Measurements from ENCODE around the gene OR10A3.

The OR10A3 gene

DNA sequence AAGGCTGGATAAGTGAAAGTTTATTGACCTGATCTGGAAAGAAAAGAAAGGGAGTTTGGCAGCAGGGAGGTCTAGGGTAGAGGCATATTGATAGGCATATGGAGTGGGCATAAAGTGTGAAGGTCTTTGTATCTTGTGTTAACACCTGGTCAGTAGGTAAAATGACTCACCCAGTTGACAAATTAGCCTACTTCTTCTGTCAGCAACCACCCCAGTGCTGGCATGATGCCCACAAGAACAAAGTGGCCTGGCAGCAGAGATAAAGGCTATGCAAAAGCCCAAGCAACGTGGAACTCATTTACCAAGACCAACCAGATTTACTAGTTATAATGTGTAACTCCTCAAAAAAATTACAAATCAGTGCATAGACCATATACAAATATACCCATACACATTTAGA lies 4.9 kb downstream of the OR10A3 start:
- DNase-seq (ENCODE audit: low read depth in 2 of 2): no peak

DNA sequence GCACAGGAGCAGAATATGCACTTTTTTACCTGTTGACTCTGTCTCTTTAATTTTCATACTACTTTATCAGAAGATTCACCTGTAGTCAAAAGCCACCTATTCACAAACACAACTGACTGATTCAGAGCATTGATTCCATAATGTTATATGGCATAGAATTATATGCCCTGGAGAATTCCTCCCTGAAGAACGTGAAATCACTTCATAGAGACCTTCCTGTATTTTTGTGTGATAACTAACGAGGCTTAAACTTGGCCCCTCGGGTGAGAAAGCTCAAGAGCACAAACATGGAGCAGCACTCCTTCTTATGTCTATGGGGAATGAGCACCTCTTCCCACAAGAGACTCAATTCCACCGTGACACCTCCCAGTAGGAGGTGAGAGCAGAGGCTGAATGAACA lies 10.3 kb downstream of the OR10A3 start, which contains the start of gene OR10A6:
Gene OR10A6, minus strand, starts transcription at position 101 of the 400 bp plus-strand sequence. CDS start 2,606 bp downstream, outside the sequence.
- DNase-seq (ENCODE audit: low read depth in 2 of 2): no peak

DNA sequence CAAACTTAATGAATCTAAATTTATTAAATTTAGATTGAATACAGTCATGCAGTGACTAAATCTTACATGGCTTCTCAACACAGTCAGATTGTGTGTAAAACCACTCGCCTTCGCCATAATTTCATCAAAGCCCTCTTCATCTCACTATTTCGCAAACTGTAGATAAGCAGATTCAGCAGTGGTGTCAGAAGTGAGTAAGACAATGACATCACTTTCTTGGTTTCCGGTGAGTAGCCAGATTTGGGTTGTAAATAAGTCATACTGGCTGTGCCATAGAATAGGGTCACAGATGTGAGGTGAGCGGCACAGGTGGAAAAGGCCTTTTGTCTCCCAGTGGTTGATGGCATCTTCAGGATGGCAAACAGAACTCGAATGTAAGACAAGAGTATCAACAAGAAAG lies 13.9 kb downstream of the OR10A3 start:
- no peak for DNase-seq (ENCODE audit: low read depth in 2 of 2)

DNA sequence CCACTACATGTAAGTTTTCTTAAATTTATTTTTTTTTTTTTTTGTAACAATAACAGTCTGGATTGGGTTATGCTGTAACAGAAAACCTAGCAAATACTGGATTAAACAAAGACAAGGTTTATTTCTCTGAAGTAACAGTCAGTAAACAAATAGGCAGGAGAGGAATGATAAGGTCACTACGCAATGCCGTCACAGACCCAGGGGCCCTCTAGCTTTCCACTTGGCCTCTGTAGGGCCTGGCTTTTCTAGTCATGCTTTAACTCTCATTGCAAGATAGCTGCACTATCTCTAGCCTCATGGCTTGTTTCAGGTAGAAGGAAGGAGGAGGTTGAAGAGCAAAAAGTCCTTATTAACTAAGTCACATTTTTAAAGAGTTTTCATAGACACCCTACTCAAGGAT lies 17.0 kb downstream of the OR10A3 start:
- no peak for DNase-seq (ENCODE audit: low read depth in 2 of 2)

DNA sequence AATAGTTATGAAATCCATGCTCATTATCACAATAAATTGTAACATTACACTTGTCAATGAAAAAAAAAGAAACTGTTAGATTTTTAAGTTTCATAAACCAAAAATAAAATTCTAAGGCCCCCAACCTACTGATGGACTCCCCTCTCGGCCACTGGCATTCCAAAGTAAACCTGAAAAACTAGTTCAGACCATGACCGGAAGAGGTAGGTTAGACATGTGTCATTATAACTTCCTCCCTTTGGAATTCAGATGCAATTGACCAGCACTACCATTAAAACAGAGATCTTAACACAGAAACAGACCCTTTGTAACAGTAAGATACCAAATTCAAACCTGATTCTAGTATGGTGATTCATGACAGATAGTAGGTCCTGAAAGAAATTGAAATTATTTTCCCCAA lies 23.4 kb downstream of the OR10A3 start:
- no peak for DNase-seq (ENCODE audit: low read depth in 2 of 2)

DNA sequence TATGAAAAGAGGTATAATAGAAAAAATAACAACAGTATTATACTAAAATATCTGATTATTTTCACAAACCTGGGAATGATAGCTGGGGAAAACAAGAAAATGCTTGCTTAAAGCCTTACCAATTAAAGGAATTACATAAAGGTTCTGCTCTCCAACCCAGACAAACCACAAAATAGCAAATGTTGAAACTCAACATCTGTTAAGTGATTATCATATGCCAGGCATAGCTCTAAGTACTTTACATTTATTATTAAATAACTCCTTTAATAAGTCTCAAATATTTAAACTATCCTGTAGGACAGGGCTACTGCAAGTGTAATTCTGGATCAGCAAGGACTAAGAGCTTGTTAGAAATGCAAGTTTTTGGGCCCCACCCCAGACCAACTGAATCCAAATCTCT lies 30.5 kb downstream of the OR10A3 start:
- DNase-seq (ENCODE audit: low read depth in 2 of 2): no peak

DNA sequence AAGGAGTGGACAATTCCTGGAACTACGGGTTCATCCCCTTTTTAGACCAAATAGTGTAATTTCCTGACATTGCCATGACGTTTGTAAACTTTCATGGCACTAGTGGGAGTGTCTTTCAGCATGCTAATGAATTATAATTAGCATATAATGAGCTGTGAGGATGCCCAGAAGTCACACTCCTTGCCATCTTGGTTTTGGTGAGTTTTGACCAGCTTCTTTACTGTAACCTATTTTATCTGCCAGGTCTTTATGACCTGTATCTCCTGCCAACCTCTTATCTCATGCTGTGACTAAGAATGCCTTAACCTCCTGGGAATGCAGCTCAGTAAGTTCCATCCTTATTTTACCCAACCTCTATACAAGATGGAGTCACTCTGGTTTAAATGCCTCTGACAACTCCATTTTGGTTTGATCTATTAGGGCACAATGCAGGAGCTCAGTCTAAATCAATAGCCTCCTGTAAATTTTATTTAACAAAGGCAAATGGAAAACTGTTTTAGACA lies 31.2 kb downstream of the OR10A3 start:
- DNase-seq (ENCODE audit: low read depth in 2 of 2): no peak

DNA sequence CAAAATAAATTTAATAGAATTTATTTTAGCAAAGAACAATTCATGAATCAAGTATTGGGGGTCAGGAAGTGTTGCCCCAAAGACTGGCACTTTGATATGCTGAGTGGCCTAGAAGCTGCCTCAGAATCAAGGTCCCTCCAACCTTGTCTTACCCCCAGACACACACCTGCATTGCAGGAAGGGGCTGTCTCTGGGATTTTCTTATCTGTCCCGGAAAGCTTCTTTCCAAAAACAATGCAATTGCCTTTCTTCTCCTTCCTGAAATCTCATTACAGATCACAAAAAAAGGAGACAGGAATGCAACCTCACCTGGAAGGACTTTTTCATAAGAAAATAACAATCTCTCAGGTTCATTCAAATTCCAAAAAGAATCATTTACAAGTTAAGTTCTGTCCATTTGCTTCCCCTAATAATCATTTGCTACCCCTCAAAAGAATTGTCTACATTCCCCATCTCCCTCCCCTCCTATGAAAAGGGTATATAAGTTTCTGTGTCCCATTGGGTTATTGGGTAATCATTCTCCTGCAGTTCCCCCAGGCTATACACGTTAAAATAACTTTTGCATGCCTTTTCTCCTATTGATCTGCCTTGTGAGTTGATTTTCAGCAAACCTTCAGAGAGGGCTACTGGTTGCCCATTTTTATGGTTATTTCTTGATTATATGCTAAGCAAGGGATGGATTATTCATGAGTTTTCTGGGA lies 31.8 kb downstream of the OR10A3 start:
- no peak for DNase-seq (ENCODE audit: low read depth in 2 of 2)

DNA sequence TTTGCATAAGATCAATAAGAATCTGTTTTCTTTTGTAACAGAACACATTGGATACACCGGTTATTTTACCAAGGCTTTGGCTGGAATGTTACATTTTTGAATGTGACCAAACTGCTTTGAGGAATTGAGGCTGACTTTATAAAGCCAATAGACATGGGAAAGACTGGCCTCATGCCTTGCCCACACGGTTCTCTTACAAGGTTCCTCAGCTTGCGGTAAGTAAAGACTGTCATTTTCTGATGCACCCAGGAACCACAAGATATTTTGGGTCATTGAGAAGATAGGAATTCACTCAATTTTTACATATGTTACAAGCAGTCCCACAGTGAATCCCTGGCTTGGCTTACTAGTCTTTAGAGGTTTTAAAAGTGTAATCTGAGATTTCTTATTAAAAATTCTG lies 34.4 kb downstream of the OR10A3 start:
- no peak for DNase-seq (ENCODE audit: low read depth in 2 of 2)

DNA sequence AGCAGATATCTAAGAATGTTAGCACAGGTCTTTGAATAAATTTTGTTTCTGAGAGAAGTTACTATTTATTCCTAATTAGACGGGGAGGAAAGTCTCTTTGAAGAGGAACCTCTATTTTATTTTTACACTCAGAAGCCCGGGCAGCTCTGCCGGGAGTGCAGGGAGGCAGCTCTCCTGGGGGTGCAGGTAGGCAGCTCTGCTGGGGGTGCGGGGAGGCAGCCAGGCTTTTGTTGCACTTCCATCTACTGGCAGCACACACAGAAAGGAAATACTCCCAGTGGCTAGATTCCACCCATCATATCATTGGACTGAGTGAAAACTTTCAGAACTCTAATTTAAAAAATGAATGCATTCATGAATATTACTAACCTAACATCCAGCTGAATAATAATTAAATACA lies 35.0 kb downstream of the OR10A3 start:
- no peak for DNase-seq (ENCODE audit: low read depth in 2 of 2)

DNA sequence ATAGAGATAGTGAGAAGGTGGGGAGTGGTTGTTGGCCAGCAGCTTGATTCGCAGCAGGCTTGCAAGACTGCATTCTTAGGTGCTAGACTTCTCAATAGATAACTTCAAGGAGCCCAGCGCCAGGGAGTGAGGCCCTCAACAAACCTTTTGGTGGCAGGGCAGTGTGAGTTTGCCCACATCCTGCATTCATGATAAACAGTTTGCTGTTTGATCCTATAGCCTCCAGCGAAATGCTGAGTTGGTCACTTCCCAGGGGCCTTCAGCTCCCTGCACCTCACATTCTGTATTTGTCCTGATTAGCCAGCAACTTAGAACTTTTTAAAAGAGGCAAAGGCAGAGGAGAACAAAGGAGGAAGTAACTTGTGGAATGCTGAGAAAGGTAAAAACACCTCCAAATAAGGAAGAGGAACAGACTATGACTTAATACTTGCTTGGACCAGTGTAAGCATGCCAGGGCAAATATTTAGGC lies 35.5 kb downstream of the OR10A3 start:
- DNase-seq (ENCODE audit: low read depth in 2 of 2): no peak

DNA sequence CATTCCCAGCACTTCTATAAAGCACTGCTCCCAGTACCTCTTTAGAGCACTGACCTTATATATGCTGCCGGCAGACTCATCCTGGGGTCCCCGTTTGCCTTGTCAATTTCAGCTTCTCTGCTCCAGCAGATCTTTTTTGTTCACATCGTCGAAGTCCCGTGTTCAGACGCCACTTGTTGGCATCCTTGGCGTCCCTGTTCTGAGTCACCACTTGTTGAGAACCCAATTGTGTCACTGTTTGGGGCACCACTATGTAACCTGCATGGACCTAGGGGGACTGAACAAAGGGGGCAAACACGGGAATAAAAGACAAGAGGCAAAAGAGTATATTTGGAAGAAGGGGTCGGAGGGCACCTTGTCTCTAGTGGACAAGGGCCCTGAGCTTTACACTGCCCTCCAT lies 36.0 kb downstream of the OR10A3 start:
- DNase-seq (ENCODE audit: low read depth in 2 of 2): no peak

DNA sequence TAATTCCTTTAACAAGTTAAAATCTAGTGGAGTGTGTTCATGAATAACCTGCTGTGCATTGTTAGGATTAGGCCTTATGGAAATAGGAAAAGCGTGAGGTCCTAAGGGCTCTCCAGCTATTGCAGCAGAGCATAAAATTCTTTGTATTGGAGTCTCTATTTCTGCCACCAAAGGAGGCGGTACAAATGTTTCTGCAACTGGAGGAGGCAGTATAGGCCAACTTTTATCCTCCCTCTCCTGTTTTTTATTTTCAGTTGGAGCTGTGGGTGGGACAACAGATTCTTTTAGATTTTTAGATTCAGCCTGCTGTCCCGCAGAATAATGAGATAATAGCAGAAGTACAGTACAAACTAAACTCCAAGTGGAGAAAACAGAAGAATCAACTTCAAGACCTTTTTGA lies 36.6 kb downstream of the OR10A3 start:
- no peak for DNase-seq (ENCODE audit: low read depth in 2 of 2)

DNA sequence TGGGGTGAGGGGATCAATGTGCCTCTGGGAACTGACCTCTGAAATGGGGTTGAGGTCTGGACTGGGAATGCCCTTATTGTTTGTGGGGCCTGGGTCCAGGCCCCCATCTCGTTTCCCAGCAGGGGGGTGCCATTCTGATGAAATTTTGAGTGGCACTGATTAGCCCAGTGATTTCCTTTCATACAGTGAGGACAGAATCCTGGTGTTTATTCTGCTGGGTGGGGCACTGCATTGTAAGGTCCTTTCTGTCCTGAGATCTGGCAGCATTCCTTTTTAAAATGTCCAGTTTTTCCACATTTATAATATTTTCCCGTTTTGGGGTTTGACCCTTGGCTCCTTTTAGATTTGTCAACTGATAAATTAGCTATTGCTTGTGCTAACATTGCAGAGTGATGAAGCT lies 37.6 kb downstream of the OR10A3 start:
- DNase-seq (ENCODE audit: low read depth in 2 of 2): no peak

DNA sequence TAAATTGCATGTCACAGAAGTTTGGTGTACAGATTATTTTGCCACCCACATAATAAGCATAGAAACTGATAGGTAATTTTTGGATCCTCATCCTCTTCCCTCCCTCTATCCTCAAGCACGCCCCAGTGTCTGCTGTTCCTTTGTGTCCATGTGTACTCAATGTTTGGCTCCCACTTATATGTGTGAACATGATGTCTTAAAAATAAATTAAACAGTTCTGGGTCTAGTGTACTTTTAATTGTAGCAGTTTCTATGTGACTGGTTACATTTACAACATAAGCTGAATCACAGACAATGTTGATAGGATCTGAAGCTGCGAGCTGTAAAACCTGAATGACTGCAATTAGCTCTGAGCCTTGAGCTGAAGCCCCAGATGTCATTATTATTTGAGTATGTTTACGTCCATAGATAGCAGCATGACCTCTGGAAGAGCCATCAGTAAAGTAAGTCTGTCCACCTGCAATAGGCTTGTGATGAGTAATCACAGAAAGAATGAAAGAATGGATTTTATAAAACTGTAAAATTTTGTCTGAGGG lies 40.1 kb downstream of the OR10A3 start:
- DNase-seq (ENCODE audit: low read depth in 2 of 2): no peak

DNA sequence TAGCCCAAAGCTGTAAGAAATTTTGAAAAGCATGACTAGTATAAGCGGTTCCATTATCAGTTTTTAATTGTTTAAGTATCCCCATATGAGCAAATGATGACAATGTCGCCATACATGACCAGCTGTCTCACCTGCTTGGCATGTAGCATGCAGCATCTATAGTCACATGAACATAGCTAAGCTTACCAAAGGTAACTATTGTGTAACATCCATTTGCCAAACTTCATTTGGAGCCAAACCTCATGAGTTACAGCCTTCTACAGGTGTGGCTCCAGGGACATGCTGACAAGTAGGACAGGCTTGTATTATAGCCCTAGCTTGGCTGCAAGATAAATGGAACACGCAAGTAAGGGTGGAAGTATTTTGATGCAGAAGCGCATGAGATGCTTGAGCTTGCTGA lies 40.8 kb downstream of the OR10A3 start:
- DNase-seq (ENCODE audit: low read depth in 2 of 2): no peak

DNA sequence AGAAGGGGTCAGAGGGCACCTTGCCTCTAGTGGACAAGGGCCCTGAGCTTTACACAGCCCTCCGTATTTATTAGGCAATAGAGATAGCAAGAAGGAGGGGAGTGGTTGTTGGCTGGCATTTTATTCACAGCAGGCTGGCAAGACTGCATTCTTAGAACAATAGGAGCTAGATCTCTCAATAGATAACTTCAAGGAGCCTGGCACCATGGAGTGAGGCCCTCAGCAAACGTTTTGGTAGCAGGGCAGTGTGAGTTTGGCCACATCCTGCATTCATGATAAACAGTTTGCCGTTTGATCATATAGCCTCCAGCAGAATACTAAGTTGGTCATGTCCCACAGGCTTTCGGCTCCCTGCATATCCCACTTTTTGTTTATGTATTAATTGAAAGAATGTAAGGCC lies 42.1 kb downstream of the OR10A3 start:
- no peak for DNase-seq (ENCODE audit: low read depth in 2 of 2)

DNA sequence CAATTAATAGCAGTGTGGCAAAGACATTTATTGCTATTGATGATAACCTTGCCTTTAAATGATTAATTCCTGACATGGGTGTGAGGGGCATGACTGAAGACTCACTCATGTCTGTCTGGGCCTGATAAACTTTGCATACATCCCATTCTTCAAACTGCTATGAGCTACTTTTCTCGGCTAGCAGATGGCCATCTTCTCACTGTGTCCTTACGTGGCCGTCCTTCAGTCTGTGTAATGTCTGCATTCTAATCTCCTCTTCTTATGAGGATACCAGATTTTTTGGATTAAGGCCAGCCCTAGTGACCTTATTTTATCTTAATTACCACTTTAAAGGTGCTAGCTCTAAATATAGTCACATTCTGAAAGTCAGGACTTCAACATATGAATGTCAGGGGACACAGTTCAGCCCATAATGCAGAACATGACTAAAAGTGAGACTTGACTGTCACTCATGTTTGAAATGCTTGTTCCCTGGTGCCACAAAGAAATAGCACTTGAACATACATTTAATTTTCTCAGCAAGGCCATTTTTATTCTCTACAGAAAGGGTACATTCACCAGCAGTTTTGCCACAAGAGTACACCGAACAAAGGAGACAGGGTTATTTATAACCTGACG lies 42.7 kb downstream of the OR10A3 start:
- no peak for DNase-seq (ENCODE audit: low read depth in 2 of 2)

DNA sequence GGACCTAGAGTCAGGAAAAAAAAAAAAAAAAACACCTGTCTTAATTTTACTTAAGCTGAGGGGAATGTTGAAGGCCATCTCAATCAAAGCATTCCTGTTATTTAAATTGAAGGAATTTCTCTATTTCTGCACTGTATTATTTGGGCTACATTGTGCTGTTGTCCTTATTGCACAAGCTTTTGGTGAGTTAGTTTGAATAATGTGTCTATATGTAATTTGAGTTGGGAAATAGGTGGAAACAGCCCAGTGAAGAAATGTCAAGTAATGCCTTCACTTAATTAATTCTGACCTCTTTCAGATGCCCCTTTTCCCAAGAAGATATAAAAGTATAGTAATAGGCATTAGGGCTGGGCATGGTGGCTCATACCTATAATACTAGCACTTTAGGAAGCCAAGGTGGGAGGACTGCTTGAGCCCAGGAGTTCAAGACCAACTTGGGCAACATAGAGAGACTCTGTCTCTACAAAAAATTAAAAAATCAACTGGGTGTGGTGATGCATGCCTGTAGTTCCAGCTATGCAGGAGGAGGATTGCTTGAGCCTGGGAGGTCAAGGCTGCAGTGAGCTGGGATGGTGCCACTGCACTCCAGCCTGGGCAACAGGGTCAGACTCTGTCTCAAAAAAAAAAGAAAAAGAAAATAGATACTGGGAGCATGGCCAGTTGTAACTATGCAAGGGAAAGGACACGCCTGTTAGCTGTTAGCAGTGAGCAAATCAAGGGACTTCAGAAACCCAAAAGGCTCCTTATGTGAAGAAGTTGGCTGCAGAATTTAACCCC lies 45.3 kb downstream of the OR10A3 start:
- no peak for DNase-seq (ENCODE audit: low read depth in 2 of 2)

DNA sequence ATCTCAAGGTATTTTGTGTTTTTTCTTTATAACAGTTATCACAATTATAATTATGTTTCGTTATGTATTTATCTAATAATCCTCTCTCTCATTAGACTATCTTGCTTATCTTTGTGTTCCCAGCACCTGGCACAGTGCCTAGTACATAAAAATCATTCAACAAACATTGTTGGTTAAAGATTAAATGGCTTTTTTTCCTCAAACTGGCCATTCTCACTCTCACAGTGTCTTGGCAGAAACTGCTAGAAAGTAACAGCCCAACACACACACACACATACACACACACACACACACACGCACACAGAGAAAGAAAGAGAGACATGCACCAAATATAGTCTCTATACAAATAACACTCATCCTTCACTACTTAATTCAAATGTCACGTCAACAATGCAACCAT lies 47.3 kb downstream of the OR10A3 start:
- no peak for DNase-seq (ENCODE audit: low read depth in 2 of 2)

DNA sequence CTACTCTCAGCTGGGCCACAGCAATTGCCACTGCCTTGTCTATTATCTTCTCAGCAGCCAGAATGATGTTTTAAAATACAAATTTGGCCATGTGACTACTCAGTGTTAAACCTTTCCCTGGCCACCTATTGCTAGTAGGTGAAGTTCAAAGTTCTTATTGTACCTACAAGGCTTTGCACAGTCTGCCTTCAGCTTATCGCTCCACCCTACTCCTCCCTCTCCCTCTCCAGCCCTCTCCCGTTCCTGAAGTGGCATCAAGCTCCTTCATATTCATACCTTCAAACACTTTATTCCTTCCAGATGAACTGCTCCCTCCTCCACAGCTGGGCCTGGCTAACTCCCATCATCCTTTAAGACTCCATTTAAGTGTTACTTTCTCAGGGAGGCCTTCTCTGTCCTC lies 47.7 kb downstream of the OR10A3 start:
- no peak for DNase-seq (ENCODE audit: low read depth in 2 of 2)

DNA sequence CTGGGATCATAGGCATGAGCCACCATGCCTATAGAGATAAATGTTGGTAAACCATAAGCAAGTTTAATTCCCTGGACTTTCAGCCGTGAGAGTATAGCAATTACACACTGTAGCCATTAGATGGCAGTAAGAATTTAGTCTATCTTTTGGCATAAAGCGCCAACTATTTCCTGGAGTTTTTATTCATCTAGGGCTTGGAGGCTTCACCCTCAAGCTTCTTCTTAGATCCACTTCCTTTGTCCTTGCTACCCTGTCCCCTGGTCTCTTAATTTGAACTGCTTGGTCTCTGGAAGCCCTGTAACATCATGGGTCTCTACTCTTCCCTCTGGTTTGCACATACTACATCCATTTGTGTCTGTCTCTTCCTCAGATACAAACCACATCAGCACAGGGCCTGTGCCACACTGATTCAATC lies 48.7 kb downstream of the OR10A3 start:
- DNase-seq (ENCODE audit: low read depth in 2 of 2): no peak

Measured in stimulated activated CD8-positive, alpha-beta memory T cell treated with anti-CD3 and anti-CD28 coated beads, Interleukin-7, amount 100 ng/mL, for 4 hours (primary cell).